CD4-positive, alpha-beta T cell treated with Interleukin-4 for 1 hour (primary cell): ENCODE measurements around the gene FRA10AC1.

ENCODE experiments used
- DNase-seq, 2 donors: peaks; one replicate each; pipeline ENCODE4 v3.0.0-alpha.2; 2020 to 2022

Gene FRA10AC1

GRCh38 chr10:93622942-93623341, 79.5 kb downstream of the FRA10AC1 start:
- DNase-seq: no peak

GRCh38 chr10:93620925-93621324, 81.5 kb downstream of the FRA10AC1 start:
- no peak for DNase-seq
